Transverse colon (tissue), 4 donors: ENCODE measurements around the gene PXYLP1. TPM values are rescaled to one million over a fixed set of nuclear protein-coding genes. Genes with fewer than 3 reads are reported as not detected.

Experiments used
- DNase-seq: peaks from one replicate; pipeline ENCODE4 v3.0.0-alpha.2; 2019
- H3K27ac ChIP-seq, 4 donors: fragments of 200-600 bp; sonication (generic); 2 replicates each; pipeline ENCODE4 v1.5.1; 2016 to 2018; ENCODE audit warnings: inconsistent platforms in 4 of 4
- H3K27me3 ChIP-seq: fragments of 200-600 bp; sonication (generic); 2 replicates; pipeline ENCODE4 v1.5.1; 2017; ENCODE audit warnings: inconsistent platforms
- H3K36me3 ChIP-seq, 4 donors: fragments of 200-600 bp; sonication (generic); 2 replicates each; pipeline ENCODE4 v1.5.1; 2017 to 2019; ENCODE audit warnings: inconsistent platforms in 4 of 4
- H3K4me1 ChIP-seq, 4 donors: fragments of 200-600 bp; sonication (generic); 2 replicates each; pipeline ENCODE4 v1.5.1; 2017 to 2020; ENCODE audit warnings: inconsistent platforms in 4 of 4
- H3K4me3 ChIP-seq, 4 donors: fragments of 200-600 bp; sonication (generic); 1 replicate in 1 of 4; 2 replicates in 3 of 4; pipeline versions ENCODE4 v1.5.1 to v1.6.1; 2017 to 2019; ENCODE audit warnings: inconsistent platforms in 4 of 4
- H3K9me3 ChIP-seq, 2 donors: fragments of 200-600 bp; sonication (generic); 2 replicates each; pipeline ENCODE4 v1.5.1; 2017 to 2019; ENCODE audit warnings: inconsistent platforms in 2 of 2
- EP300 ChIP-seq: sonication (generic); formaldehyde crosslinking; IDR thresholded peaks from one replicate; pipeline ENCODE4 v1.6.1; 2017; ENCODE audit warnings: antibody characterized with exemption, low read depth
- POLR2A ChIP-seq: fragments of 450-650 bp; IDR thresholded peaks from one replicate; pipeline ENCODE4 v1.6.1; 2016; ENCODE audit warnings: antibody characterized with exemption, mild to moderate bottlenecking, moderate library complexity
- POLR2AphosphoS5 ChIP-seq, 3 donors: sonication (generic); formaldehyde crosslinking; IDR thresholded peaks; one replicate each; pipeline ENCODE4 v1.6.1; 2016; ENCODE audit warnings: antibody characterized with exemption in 3 of 3
- WGBS, 2 donors: methylation state at CpG; one replicate each; pipeline ENCODE4 v1.1.5; 2018; ENCODE audit warnings: low coverage in 1 of 2; 5-methylcytosine and 5-hydroxymethylcytosine counted together
- in situ Hi-C, 4 donors: fragments of 200-750 bp; cut with MboI; loops; one replicate each; pipeline versions ENCODE4 v1.15.0 to v1.15.1; 2017; ENCODE audit warnings: low sequenced_read_pairs in 3 of 4, low pct_ligation_motif_present in 1 of 4, low pct_unique_long_range_greater_than_20kb in 1 of 4
- intact Hi-C: fragments of 100-400 bp; cut with DNase I; formaldehyde crosslinking; loops from one replicate; pipeline ENCODE4 v1.15.1; 2023; ENCODE audit warnings: low total_unique reads
- total RNA-seq, 4 donors: library from RNA; depleted of rRNA; stranded (reverse); fragments of >200 nt; gene quantifications; one replicate each; pipeline ENCODE4 v1.1.0, GENCODE V29; 2016
- TF ChIP-seq, protein P1 (sequence below), 5 experiments: fragments of 200-600 bp in 3 of 5; fragments of 450-650 bp in 2 of 5; sonication (generic) in 3 of 5; IDR thresholded peaks; 1 replicate in 2 of 5; 2 replicates in 3 of 5; pipeline ENCODE4 v1.5.1; 2016 to 2017; ENCODE audit warnings: antibody characterized with exemption in 5 of 5, inconsistent platforms in 3 of 5, mild to moderate bottlenecking in 2 of 5, moderate library complexity in 1 of 5

Gene PXYLP1
- total RNA-seq, 4 donors from 2014 or later, result 11.5 to 27.7 (median 12.2) TPM

DNA sequence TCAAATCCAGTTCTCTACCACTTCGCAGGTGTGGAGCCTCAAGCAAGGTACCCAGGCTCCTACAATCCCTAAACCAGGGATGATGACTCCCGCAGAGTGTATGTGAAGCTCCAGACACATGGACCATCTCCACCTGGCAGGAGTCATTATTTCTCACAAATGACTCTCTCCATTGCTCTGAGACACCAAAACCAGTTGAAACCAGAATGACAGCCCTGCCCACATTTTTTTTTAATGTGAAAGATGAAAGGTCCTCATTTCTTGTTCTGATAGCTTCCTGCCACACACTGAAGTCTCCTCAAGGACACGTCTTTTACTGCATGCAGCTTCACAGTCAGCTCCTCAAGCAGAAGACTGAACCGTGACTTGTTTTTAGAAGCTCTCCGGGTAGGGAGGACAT is 75.3 kb downstream of the PXYLP1 start:
- in situ Hi-C loops, result loop anchor here (5.0 to 25.0 kb wide), 5 partner anchors 148 to 430 kb away; partner anchors contain the start of gene RNF7 (in 1 of the 4)
- intact Hi-C loops, result loop anchor here (5.0 to 10.0 kb wide), 2 partner anchors 145 to 258 kb away; no protein-coding TSS in a partner anchor
- H3K4me3 ChIP-seq, result no peak overlapping the region
- WGBS, 2 donors, result 75 to 89% methylated on average over 4 to 5 of the region's 5 CpGs
- H3K27me3 ChIP-seq, result no peaks in the 10 kb centered on the region
- H3K27ac ChIP-seq, result no peak overlapping the region
- H3K9me3 ChIP-seq, result no peaks in the 10 kb centered on the region
- H3K36me3 ChIP-seq, result no peaks in the 10 kb centered on the region
- DNase-seq, result no peak
- no peak for TF ChIP-seq POLR2AphosphoS5 (IDR thresholded peaks at IDR 0.05)
- no peak for TF ChIP-seq EP300
- no peak for TF ChIP-seq POLR2A
- TF ChIP-seq, protein P1, sequence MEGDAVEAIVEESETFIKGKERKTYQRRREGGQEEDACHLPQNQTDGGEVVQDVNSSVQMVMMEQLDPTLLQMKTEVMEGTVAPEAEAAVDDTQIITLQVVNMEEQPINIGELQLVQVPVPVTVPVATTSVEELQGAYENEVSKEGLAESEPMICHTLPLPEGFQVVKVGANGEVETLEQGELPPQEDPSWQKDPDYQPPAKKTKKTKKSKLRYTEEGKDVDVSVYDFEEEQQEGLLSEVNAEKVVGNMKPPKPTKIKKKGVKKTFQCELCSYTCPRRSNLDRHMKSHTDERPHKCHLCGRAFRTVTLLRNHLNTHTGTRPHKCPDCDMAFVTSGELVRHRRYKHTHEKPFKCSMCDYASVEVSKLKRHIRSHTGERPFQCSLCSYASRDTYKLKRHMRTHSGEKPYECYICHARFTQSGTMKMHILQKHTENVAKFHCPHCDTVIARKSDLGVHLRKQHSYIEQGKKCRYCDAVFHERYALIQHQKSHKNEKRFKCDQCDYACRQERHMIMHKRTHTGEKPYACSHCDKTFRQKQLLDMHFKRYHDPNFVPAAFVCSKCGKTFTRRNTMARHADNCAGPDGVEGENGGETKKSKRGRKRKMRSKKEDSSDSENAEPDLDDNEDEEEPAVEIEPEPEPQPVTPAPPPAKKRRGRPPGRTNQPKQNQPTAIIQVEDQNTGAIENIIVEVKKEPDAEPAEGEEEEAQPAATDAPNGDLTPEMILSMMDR (IDR thresholded peaks at IDR 0.05), result no peak
- H3K4me1 ChIP-seq, result peaks cover 0 to 7% (median 2%) of the 10 kb centered on the region in 4 donors

DNA sequence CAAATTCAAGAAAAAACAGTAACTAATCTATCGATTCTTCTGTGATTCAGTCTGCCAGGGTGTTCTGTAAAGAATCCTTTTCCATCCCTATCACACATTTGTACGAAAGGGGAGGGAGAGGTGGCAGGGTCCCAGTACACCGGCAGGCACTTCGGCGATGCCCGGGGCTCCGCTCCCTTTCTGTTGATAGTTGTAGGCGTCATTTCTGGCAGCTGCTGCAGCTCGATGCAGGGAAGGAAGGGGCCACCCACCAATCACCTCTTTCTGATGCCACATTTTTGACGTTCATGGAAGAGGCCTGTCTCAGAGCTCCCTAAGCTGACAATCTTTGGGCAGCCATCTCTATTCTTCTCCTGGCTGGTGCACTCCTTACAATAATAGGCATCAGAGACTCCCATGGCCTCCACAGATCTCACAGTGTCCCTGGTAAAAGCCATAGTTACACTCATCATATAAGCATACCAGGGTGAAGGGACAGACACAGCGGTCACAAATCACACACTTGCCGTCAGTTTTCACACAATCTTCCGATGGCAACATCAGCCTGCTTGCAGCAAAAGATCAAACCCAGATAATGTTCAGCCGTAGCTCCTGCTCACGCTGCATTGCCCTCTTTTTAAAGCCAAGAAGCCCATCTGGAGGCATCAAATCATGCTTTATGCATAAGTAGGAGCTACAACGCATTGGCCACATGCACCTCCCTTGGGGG is 75.9 kb downstream of the PXYLP1 start:
- no peak overlapping the region for H3K27ac ChIP-seq
- peaks cover 4 to 13% (median 8%) of the 10 kb centered on the region in 4 donors for H3K4me1 ChIP-seq
- H3K4me3 ChIP-seq, result no peak overlapping the region
- in situ Hi-C loops, result loop anchor here (5.0 to 25.0 kb wide), 5 partner anchors 147 to 430 kb away; partner anchors contain the start of gene RNF7 (in 1 of the 4)
- H3K36me3 ChIP-seq, result no peaks in the 10 kb centered on the region
- no peak for DNase-seq
- TF ChIP-seq POLR2A, result no peak
- no peak for TF ChIP-seq EP300
- TF ChIP-seq, protein P1 (IDR thresholded peaks at IDR 0.05), result no peak
- no peak for TF ChIP-seq POLR2AphosphoS5 (IDR thresholded peaks at IDR 0.05)
- H3K9me3 ChIP-seq, result no peaks in the 10 kb centered on the region
- H3K27me3 ChIP-seq, result no peaks in the 10 kb centered on the region
- intact Hi-C loops, result loop anchor here (5.0 to 10.0 kb wide), 2 partner anchors 145 to 257 kb away; no protein-coding TSS in a partner anchor
- 81 to 88% methylated on average over 7 to 16 of the region's 16 CpGs for WGBS, 2 donors

DNA sequence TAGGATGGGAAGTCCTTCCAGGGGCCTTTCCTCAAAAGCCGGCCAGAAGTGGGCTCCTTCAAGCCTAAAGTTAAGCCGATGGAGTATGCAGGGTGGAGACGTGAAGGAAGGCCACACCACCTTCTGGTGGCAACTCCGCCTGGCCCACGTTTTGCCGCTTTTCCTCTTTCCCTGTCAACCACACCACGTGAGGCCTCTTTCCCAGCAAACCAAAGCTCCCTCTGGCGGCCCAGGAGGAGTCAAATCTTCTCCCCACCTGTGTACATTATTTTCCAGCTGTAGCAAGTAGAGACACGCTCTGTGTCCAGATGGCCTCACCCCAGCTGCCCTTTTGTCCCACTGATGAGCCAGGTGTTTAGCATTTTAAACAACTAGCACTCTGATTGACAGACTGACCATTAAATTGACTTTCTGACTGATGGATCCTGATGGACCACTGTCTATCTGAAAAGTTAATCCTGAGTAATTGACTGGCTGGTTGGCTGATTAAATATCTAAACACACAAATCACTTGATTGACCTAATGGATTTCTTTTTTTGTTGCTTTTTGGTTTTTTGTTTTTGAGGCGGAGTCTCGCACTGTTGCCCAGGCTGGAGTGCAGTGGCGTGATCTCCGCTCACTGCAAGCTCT is 77.1 kb downstream of the PXYLP1 start:
- peak; percentile 39 for DNase-seq
- Histone ChIP-seq H3K4me3 (no peak overlapping the region), H3K36me3 (no peaks in the 10 kb centered on the region), H3K4me1 (peaks cover 6 to 15% (median 10%) of the 10 kb centered on the region in 4 donors), H3K9me3 (no peaks in the 10 kb centered on the region), H3K27me3 (no peaks in the 10 kb centered on the region), H3K27ac (no peak overlapping the region)
- TF ChIP-seq POLR2AphosphoS5 (IDR thresholded peaks at IDR 0.05), result no peak
- TF ChIP-seq, protein P1 (IDR thresholded peaks at IDR 0.05), result peak; percentile 12 to 56 (median 44)
- TF ChIP-seq EP300, result no peak
- no peak for TF ChIP-seq POLR2A
- in situ Hi-C loops (loop anchor here (5.0 to 25.0 kb wide), 5 partner anchors 146 to 429 kb away; partner anchors contain the start of gene RNF7 (in 1 of the 4)), intact Hi-C loops (loop anchor here (5.0 to 10.0 kb wide), 2 partner anchors 144 to 256 kb away; no protein-coding TSS in a partner anchor)
- WGBS, 2 donors, result 59 to 70% methylated on average over 6 to 13 of the region's 13 CpGs

DNA sequence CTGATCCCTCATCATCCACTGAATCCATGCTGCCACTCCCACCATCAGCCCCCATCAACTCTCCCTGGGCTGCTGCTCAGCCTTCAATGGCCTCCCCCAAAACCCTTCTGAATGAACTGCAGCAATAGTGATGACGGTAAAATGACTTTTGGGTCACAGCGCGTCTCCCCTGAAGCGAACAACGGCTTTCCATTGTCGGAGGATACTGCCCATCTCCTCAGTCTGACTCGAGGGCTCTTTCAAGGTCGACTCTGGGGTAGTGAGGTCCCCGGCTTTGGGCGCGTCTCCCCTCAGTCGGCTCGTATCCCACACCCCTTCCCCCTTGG is 79.5 kb downstream of the PXYLP1 start:
- peaks cover 6 to 15% (median 10%) of the 10 kb centered on the region in 4 donors for H3K4me1 ChIP-seq
- H3K36me3 ChIP-seq, result no peaks in the 10 kb centered on the region
- H3K4me3 ChIP-seq, result peak overlapping the region; percentile 53 to 74 (median 58)
- H3K27me3 ChIP-seq, result no peaks in the 10 kb centered on the region
- DNase-seq, result no peak
- H3K27ac ChIP-seq, result peak overlapping the region; percentile 69 to 89 (median 80)
- WGBS, 2 donors, result 42% methylated on average over 7 of the region's 13 CpGs; no CpG with 5 or more reads in 1 of the 2 donors
- in situ Hi-C loops (loop anchor here in 2 of 4 donors (5.0 to 25.0 kb wide), 3 partner anchors 131 to 426 kb away; partner anchors contain the start of gene RNF7 (in 1 of the 2)), intact Hi-C loops (loop anchor here (5.0 kb wide), 1 partner anchor 51 kb away; no protein-coding TSS in a partner anchor)
- TF ChIP-seq POLR2A, result no peak
- TF ChIP-seq POLR2AphosphoS5 (IDR thresholded peaks at IDR 0.05), result no peak
- TF ChIP-seq, protein P1 (IDR thresholded peaks at IDR 0.05), result no peak
- TF ChIP-seq EP300, result no peak
- no peaks in the 10 kb centered on the region for H3K9me3 ChIP-seq
